Measurements from ENCODE around the gene PXYLP1.

PXYLP1 gene

DNA sequence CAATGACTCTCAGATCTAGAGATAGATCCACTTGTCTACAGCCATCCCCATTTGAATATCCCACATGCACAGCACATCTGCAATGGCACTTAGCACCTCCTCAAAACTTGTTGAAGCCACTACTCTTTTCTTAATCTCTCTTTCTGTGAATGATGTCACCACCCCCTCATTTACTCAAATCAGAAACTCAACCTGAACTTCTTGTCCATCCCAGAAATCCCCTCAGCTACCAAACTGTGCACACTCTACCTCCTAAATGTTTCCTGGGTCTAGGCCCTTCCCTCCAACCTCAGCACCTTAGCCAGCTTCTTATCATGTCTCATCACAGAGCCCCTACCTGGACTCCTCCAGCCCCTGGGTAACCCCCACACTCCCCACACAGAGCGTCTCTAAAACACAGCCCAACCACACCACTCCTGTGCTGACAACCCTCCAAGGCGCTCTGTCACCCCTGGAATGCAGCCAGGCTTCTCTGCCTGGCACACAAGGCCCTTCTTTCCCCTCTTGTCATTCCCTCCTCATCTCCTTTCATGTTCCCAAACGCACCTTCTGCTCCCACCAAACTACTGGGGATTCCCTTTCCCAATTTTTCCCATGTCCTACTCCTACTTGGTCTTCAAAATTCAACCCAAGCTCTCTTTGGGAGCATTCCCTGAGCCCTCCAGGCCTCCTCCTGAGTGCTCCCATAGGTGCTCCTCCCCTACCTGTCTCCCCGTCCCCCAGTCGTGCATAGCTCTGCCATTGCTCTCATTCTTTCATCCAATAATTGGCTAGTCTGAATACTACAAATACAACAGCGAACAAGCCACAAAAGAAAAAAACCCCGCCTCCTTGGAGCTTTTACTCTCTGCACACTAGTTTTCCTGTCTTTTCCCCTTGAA lies 96.9 kb downstream of the PXYLP1 start:
- TF ChIP-seq MAX (IDR thresholded peaks at IDR 0.05) (no peak), ZBTB7A (IDR thresholded peaks at IDR 0.05; ENCODE audit: low read depth) (no peak), EGR1 (IDR thresholded peaks at IDR 0.05) (no peak), YY1 (IDR thresholded peaks at IDR 0.05; ENCODE audit: low read depth) (no peak), REST (IDR thresholded peaks at IDR 0.05; ENCODE audit: low read depth) (no peak)

- no peak for TF ChIP-seq CREB1 (IDR thresholded peaks at IDR 0.05; ENCODE audit: low read depth)
- TF ChIP-seq FOXM1 (IDR thresholded peaks at IDR 0.05; ENCODE audit: borderline replicate concordance, low read depth): no peak
- no peak for TF ChIP-seq USF1 (IDR thresholded peaks at IDR 0.05)
Measured at GRCh38 chr3:141330235-141330634, 98.6 kb downstream of the PXYLP1 start.

GRCh38 chr3:141330718-141331376 lies 99.2 kb downstream of the PXYLP1 start:
- TF ChIP-seq CEBPB (IDR thresholded peaks at IDR 0.05): no peak
- no peak for TF ChIP-seq USF1 (IDR thresholded peaks at IDR 0.05)
- no peak for TF ChIP-seq TCF12 (IDR thresholded peaks at IDR 0.05; ENCODE audit: low read depth)
- no peak for TF ChIP-seq YY1 (IDR thresholded peaks at IDR 0.05; ENCODE audit: low read depth)
- TF ChIP-seq TEAD4 (IDR thresholded peaks at IDR 0.05): no peak
- no peak for TF ChIP-seq REST (IDR thresholded peaks at IDR 0.05; ENCODE audit: low read depth)
- no peak for TF ChIP-seq EGR1 (IDR thresholded peaks at IDR 0.05)
- no peak for TF ChIP-seq FOXM1 (IDR thresholded peaks at IDR 0.05; ENCODE audit: borderline replicate concordance, low read depth)
- no peak for TF ChIP-seq ZBTB7A (IDR thresholded peaks at IDR 0.05; ENCODE audit: low read depth)
- TF ChIP-seq CREB1 (IDR thresholded peaks at IDR 0.05; ENCODE audit: low read depth): no peak
- TF ChIP-seq MAX (IDR thresholded peaks at IDR 0.05): no peak
- no peak for TF ChIP-seq RAD21 (IDR thresholded peaks at IDR 0.05; ENCODE audit: low read depth)
- no peak for TF ChIP-seq NFIC (IDR thresholded peaks at IDR 0.05)
- no peak for TF ChIP-seq EP300 (IDR thresholded peaks at IDR 0.05; ENCODE audit: borderline replicate concordance)
- TF ChIP-seq TAF1 (IDR thresholded peaks at IDR 0.05; ENCODE audit: low read depth): no peak

- TF ChIP-seq USF1 (IDR thresholded peaks at IDR 0.05) (no peak), CREB1 (IDR thresholded peaks at IDR 0.05; ENCODE audit: low read depth) (no peak), MAX (IDR thresholded peaks at IDR 0.05) (no peak), TCF12 (IDR thresholded peaks at IDR 0.05; ENCODE audit: low read depth) (no peak), TEAD4 (IDR thresholded peaks at IDR 0.05) (no peak), FOXM1 (IDR thresholded peaks at IDR 0.05; ENCODE audit: borderline replicate concordance, low read depth) (no peak), NFIC (IDR thresholded peaks at IDR 0.05) (no peak), EP300 (IDR thresholded peaks at IDR 0.05; ENCODE audit: borderline replicate concordance) (no peak), EGR1 (IDR thresholded peaks at IDR 0.05) (no peak), TAF1 (IDR thresholded peaks at IDR 0.05; ENCODE audit: low read depth) (no peak), CEBPB (IDR thresholded peaks at IDR 0.05) (no peak), RAD21 (IDR thresholded peaks at IDR 0.05; ENCODE audit: low read depth) (no peak), YY1 (IDR thresholded peaks at IDR 0.05; ENCODE audit: low read depth) (no peak), ZBTB7A (IDR thresholded peaks at IDR 0.05; ENCODE audit: low read depth) (no peak), REST (IDR thresholded peaks at IDR 0.05; ENCODE audit: low read depth) (no peak)
Measured at GRCh38 chr3:141331377-141332318, 100.0 kb downstream of the PXYLP1 start.
